Mammary epithelial cell (primary cell): Measurements from ENCODE around the gene MFSD2A.

Source experiments
- CTCF ChIP-seq, 2 donors: IDR thresholded peaks in 1 of 2; conservative IDR thresholded peaks in 1 of 2; 2 replicates each; pipeline ENCODE4 v1.5.1; 2011 to 2012; ENCODE audit warnings: inconsistent platforms in 2 of 2, low read length in 2 of 2, mild to moderate bottlenecking in 2 of 2, control low read depth in 1 of 2, low read depth in 1 of 2; ENCODE audit not compliant: insufficient read depth in 1 of 2; ENCODE audit errors: extremely low read depth in 1 of 2
- EZH2 ChIP-seq: IDR thresholded peaks from 2 replicates; pipeline ENCODE4 v1.6.1; 2012; ENCODE audit warnings: low read length, inconsistent platforms, borderline replicate concordance

- TF ChIP-seq CTCF (conservative IDR thresholded peaks at IDR 0.05 in 1 of 2, IDR thresholded peaks at IDR 0.05 in 1 of 2; ENCODE audit: extremely low read depth in 1 of 2, insufficient read depth in 1 of 2, low read depth in 1 of 2, low read length in 2 of 2) (no peak), EZH2 (no peak)
Measured at GRCh38 chr1:39907528-39908453, 47.2 kb upstream of the MFSD2A start.
